HL-60 (cell line): ENCODE measurements around the gene LSMEM2.
"Not testable (repeated sequence)": the region's sequence is repeated elsewhere in the genome, so short reads cannot be mapped to it uniquely, and the experiment has no call there.

Source experiments
- DNase-seq, 2 experiments: peaks; one replicate each; pipeline ENCODE4 v3.0.0-alpha.2; 2010 to 2020; ENCODE audit warnings: low read depth in 1 of 2, low spot score in 1 of 2
- H3K27ac ChIP-seq: fragments of 250-450 bp; sonication (Bioruptor Pico); replicated peaks from 2 replicates; pipeline ENCODE4 v1.5.1; 2020; ENCODE audit warnings: mild to moderate bottlenecking, moderate library complexity
- H3K27me3 ChIP-seq: fragments of 250-450 bp; sonication (Bioruptor Pico); 2 replicates; pipeline ENCODE4 v1.5.1; 2021; ENCODE audit warnings: mild to moderate bottlenecking, moderate library complexity; ENCODE audit not compliant: insufficient read depth, poor library complexity, severe bottlenecking
- H3K4me3 ChIP-seq: replicated peaks from 2 replicates; pipeline ENCODE4 v1.5.1; 2011; ENCODE audit warnings: mild to moderate bottlenecking, control low read depth, low read length; ENCODE audit not compliant: insufficient read depth
- CTCF ChIP-seq: IDR thresholded peaks from one replicate; pipeline ENCODE4 v1.5.1; 2011; ENCODE audit warnings: low read length, control low read depth, inconsistent platforms; ENCODE audit not compliant: insufficient read depth
- GABPA ChIP-seq: IDR thresholded peaks from 2 replicates; pipeline ENCODE4 v1.6.1; 2012; ENCODE audit warnings: low read depth
- POLR2AphosphoS5 ChIP-seq: IDR thresholded peaks from 2 replicates; pipeline ENCODE4 v1.6.1; 2012; ENCODE audit warnings: low read depth
- REST ChIP-seq: IDR thresholded peaks from 2 replicates; pipeline ENCODE4 v1.6.1; 2012; ENCODE audit warnings: low read depth; ENCODE audit not compliant: insufficient replicate concordance
- SPI1 ChIP-seq: IDR thresholded peaks from 2 replicates; pipeline ENCODE4 v1.6.1; 2012; ENCODE audit warnings: low read depth, mild to moderate bottlenecking, borderline replicate concordance

LSMEM2 gene

GRCh38 chr3:50304601-50305000, 25.7 kb downstream of the LSMEM2 start:
- H3K27me3 ChIP-seq, result no peaks in the 10 kb centered on the region
- no peak for DNase-seq
- no peak overlapping the region for H3K27ac ChIP-seq
- TF ChIP-seq POLR2AphosphoS5, result no peak
- TF ChIP-seq SPI1, result no peak
- no peak for TF ChIP-seq REST
- no peak for TF ChIP-seq CTCF
- no peak for TF ChIP-seq GABPA
- H3K4me3 ChIP-seq, result no peak overlapping the region

- not testable (repeated sequence) for H3K27ac ChIP-seq, DNase-seq, H3K4me3 ChIP-seq, H3K27me3 ChIP-seq
Measured at GRCh38 chr3:50312041-50312440, 33.2 kb downstream of the LSMEM2 start.

- TF ChIP-seq SPI1, result no peak
- TF ChIP-seq POLR2AphosphoS5, result no peak
- no peak for TF ChIP-seq REST
- TF ChIP-seq GABPA, result no peak
- no peak for TF ChIP-seq CTCF
- Histone ChIP-seq H3K27me3 (no peaks in the 10 kb centered on the region), H3K27ac (no peak overlapping the region), H3K4me3 (no peak overlapping the region)
- DNase-seq, result no peak
Measured at GRCh38 chr3:50314342-50314741, 35.5 kb downstream of the LSMEM2 start.

- Histone ChIP-seq H3K27me3 (no peaks in the 10 kb centered on the region), H3K4me3 (no peak overlapping the region), H3K27ac (no peak overlapping the region)
- no peak for TF ChIP-seq SPI1
- TF ChIP-seq CTCF, result no peak
- no peak for TF ChIP-seq REST
- no peak for TF ChIP-seq POLR2AphosphoS5
- TF ChIP-seq GABPA, result no peak
- DNase-seq, result no peak
Measured at GRCh38 chr3:50314816-50315215, 35.9 kb downstream of the LSMEM2 start.
